ENCODE results near the gene NRDC.

NRDC gene

GRCh38 chr1:51756290-51756689, 122.2 kb downstream of the NRDC start:
- no peaks in the 10 kb centered on the region for H3K27me3 ChIP-seq
- H3K27ac ChIP-seq = no peak overlapping the region
- H3K9me3 ChIP-seq = no peaks in the 10 kb centered on the region
- H3K4me3 ChIP-seq (ENCODE audit: low read depth in 1 of 2, low read length in 1 of 2) = no peak overlapping the region
- TF ChIP-seq CTCF (IDR thresholded peaks at IDR 0.05) = no peak
- H3K4me1 ChIP-seq (ENCODE audit: control insufficient read depth in 1 of 2, insufficient read depth in 1 of 2, low read depth in 1 of 2, low read length in 1 of 2) = no peaks in the 10 kb centered on the region
- H3K36me3 ChIP-seq = peaks cover 28% of the 10 kb centered on the region

GRCh38 chr1:51755437-51755836, 123.1 kb downstream of the NRDC start:
- no peaks in the 10 kb centered on the region for H3K4me1 ChIP-seq (ENCODE audit: control insufficient read depth in 1 of 2, insufficient read depth in 1 of 2, low read depth in 1 of 2, low read length in 1 of 2)
- H3K27me3 ChIP-seq = no peaks in the 10 kb centered on the region
- H3K4me3 ChIP-seq (ENCODE audit: low read depth in 1 of 2, low read length in 1 of 2) = no peak overlapping the region
- H3K36me3 ChIP-seq = peaks cover 30% of the 10 kb centered on the region
- no peak overlapping the region for H3K27ac ChIP-seq
- no peaks in the 10 kb centered on the region for H3K9me3 ChIP-seq
- TF ChIP-seq CTCF (IDR thresholded peaks at IDR 0.05) = no peak

- H3K4me3 ChIP-seq (ENCODE audit: low read depth in 1 of 2, low read length in 1 of 2) = no peak overlapping the region
- no peaks in the 10 kb centered on the region for H3K9me3 ChIP-seq
- no peak for TF ChIP-seq CTCF (IDR thresholded peaks at IDR 0.05)
- no peaks in the 10 kb centered on the region for H3K27me3 ChIP-seq
- H3K27ac ChIP-seq = no peak overlapping the region
- H3K36me3 ChIP-seq = peaks cover 30% of the 10 kb centered on the region
- no peaks in the 10 kb centered on the region for H3K4me1 ChIP-seq (ENCODE audit: control insufficient read depth in 1 of 2, insufficient read depth in 1 of 2, low read depth in 1 of 2, low read length in 1 of 2)
Observed at GRCh38 chr1:51754666-51755065, 123.9 kb downstream of the NRDC start.

- Histone ChIP-seq H3K36me3 (peaks cover 30% of the 10 kb centered on the region), H3K9me3 (no peaks in the 10 kb centered on the region), H3K4me1 (ENCODE audit: control insufficient read depth in 1 of 2, insufficient read depth in 1 of 2, low read depth in 1 of 2, low read length in 1 of 2) (no peaks in the 10 kb centered on the region), H3K27me3 (no peaks in the 10 kb centered on the region), H3K4me3 (ENCODE audit: low read depth in 1 of 2, low read length in 1 of 2) (no peak overlapping the region), H3K27ac (no peak overlapping the region)
- TF ChIP-seq CTCF (IDR thresholded peaks at IDR 0.05) = no peak
Observed at GRCh38 chr1:51753969-51754368, 124.6 kb downstream of the NRDC start.

GRCh38 chr1:51752073-51752948, 126.2 kb downstream of the NRDC start:
- Histone ChIP-seq H3K4me3 (ENCODE audit: low read depth in 1 of 2, low read length in 1 of 2) (no peak overlapping the region), H3K4me1 (ENCODE audit: control insufficient read depth in 1 of 2, insufficient read depth in 1 of 2, low read depth in 1 of 2, low read length in 1 of 2) (no peaks in the 10 kb centered on the region), H3K36me3 (peaks cover 35% of the 10 kb centered on the region), H3K27me3 (no peaks in the 10 kb centered on the region), H3K9me3 (no peaks in the 10 kb centered on the region), H3K27ac (no peak overlapping the region)
- no peak for TF ChIP-seq CTCF (IDR thresholded peaks at IDR 0.05)
